ENCODE data around the gene RNF175.

The RNF175 gene

DNA sequence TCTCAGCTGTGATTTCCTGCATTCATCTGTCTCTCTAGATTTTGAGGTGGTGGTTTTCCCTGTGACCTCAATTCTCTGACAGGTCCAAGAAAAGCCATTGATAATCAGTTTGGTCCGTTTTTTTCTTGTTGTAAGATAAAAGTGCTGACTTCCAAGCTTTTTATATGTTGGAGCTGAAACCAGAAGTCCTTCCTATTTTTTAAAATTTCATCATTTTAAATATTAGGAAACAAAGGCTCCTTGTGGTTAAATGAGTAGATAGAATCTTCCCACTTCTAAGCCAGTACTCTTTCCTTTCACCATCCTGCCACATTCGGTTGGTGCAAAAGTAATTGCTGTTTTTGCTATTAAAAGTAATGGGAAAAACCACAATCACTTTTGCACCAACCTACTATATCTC lies 18.3 kb downstream of the RNF175 start:
- DNase-seq: no peak

- no peak for DNase-seq
Observed at GRCh38 chr4:153735906-153736461, 23.8 kb downstream of the RNF175 start.

DNA sequence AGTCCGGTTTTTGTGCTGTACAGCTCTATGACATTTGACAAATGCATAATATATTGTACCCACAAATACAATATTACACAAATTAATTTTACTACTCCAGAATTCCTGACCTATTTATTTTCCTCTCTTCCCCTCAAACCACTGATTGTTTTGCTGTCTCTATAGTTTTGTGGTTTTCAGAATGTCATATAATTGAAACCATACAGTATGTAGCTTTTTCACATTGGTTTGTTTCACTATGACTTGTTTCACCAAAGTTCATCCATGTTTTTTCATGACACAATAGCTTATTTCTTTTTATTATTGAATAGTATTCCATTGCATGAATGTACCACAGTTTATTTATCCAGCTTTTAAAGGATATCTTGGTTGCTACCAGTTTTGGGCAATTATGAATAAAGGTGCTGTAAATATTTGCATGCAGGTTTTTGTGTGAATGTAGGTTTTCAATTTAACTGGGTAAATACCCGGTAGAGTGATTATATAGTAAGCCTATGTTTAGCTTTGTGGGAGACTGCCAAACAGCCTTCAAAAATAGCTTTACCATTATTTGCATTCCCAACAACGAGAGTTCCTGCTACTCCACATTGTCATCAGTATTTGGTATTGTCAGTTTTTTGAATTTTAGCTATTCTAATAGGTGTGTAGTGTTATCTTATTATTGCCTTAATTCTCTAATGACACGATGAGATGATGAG lies 25.9 kb downstream of the RNF175 start:
- no peak for DNase-seq

DNA sequence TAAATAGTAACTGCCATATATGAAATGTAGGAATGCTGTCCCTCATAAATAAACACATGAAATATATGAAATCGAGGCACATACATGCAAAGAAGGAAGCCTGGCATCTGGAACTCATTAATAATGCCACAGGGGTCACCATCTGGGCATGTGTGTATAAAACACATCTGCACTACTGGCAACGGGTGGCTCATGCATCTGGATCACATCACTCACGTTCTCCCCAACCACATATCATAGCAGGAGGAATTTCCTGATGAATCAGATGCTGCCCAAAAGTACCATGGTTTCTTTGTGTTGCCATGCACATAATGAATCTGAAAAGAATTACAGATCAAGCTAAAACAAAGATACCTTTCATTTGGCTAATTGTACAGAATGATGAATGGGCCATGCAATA lies 28.6 kb downstream of the RNF175 start:
- DNase-seq: no peak

- no peak for DNase-seq
Observed at GRCh38 chr4:153729895-153730294, 29.9 kb downstream of the RNF175 start.

GRCh38 chr4:153728660-153729059 lies 31.2 kb downstream of the RNF175 start:
- no peak for DNase-seq

GRCh38 chr4:153728151-153728550 lies 31.7 kb downstream of the RNF175 start:
- DNase-seq: no peak

GRCh38 chr4:153725831-153726154 lies 34.0 kb downstream of the RNF175 start:
- DNase-seq: no peak

DNA sequence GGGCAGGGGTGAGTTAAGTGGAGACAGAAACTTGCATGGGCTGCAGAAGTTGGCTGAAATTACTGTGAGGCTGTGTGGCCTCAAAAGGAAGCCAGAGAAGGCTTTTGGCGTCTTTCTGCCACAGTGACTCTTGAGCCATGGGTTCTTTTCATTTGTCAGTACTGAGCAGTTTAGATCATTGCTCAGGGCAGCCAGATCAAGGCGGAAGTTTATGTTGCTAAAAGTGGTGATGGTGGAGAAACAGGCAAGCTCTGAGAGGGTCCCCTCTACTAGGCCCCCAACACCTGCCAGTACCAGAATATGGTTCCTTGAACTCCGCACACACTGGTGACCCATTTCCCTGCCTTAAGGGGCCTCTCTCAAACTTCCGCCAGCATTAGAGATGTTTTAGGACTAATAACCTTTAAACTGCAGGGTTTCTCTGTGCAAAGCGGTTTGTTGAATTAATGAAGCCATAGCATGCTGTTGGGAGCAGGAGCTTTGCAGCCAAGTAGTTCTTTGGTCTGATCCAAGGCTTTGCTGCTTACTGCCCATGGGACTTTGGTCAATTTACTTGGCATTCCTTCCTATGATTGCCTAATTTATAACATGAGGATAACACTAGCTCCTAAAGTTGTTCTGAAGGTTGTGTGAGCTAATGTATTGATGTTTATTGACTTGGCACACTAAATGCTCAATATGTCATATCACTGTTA lies 34.5 kb downstream of the RNF175 start:
- DNase-seq: no peak

- no peak for DNase-seq
Observed at GRCh38 chr4:153724606-153725005, 35.2 kb downstream of the RNF175 start.

GRCh38 chr4:153722036-153722435 lies 37.8 kb downstream of the RNF175 start:
- no peak for DNase-seq

- DNase-seq: no peak
Observed at GRCh38 chr4:153713866-153714646, 45.8 kb downstream of the RNF175 start.

- no peak for DNase-seq
Observed at GRCh38 chr4:153710681-153711080, 49.1 kb downstream of the RNF175 start.

GRCh38 chr4:153706519-153706918 lies 53.3 kb downstream of the RNF175 start:
- DNase-seq: no peak

GRCh38 chr4:153705743-153706468 lies 53.9 kb downstream of the RNF175 start:
- no peak for DNase-seq

DNA sequence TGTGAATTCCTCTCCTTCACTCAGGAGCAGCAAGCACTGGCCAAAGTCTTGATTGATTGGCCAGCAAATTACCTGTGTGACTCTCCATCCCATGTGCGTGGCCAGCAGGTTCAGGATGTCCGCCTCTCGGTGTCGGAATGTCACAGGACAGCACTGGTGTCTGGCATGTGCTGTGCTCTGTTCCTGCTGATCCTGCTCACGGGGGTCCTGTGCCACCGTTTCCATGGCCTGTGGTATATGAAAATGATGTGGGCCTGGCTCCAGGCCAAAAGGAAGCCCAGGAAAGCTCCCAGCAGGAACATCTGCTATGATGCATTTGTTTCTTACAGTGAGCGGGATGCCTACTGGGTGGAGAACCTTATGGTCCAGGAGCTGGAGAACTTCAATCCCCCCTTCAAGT lies 55.3 kb downstream of the RNF175 start:
- DNase-seq: no peak

GRCh38 chr4:153684971-153685371 lies 74.9 kb downstream of the RNF175 start:
- no peak for DNase-seq

- peak; percentile 2 for DNase-seq
Observed at GRCh38 chr4:153684182-153684970, 75.4 kb downstream of the RNF175 start, which contains the start of gene TLR2. TSS of gene TLR2 (plus strand) at chr4:153684280. CDS start at chr4:153702908, 18,628 bp downstream.

- DNase-seq: no peak
Observed at GRCh38 chr4:153683763-153684181, 76.1 kb downstream of the RNF175 start.

GRCh38 chr4:153679486-153679885 lies 80.3 kb downstream of the RNF175 start:
- no peak for DNase-seq

- no peak for DNase-seq
Observed at GRCh38 chr4:153676984-153677383, 82.8 kb downstream of the RNF175 start.

DNA sequence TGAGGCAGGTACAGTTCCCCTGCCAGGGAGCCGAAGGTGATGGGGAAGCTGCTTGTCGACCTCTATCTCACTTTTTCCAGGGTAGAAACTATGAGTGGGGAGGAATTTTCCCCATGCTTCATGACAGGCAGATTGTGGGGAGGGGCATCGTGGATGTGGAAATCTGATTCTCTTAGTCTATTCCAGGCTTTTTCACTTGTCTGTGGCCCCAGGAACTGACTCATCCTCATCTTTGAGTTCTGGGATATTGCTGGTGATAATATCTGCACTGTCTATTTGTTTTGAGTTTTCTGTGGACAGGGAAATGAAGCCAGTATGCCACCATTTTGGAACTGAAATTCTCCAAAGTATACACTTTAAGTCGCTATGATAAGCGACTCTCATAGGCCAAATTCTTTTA lies 83.3 kb downstream of the RNF175 start:
- no peak for DNase-seq

All from DMS153 (cell line).